SK-N-SH treated with all-trans-retinoic acid at 6 μM for 48 hours (cell line): ENCODE measurements around the gene NSFL1C.

Experiments used
- ARNTL ChIP-seq: fragments of 450-650 bp; formaldehyde crosslinking; IDR thresholded peaks from 2 replicates; pipeline ENCODE4 v1.5.0; 2020; ENCODE audit warnings: low read depth, mild to moderate bottlenecking, moderate library complexity, borderline replicate concordance
- GLIS3 ChIP-seq: fragments of 250-450 bp; sonication (Bioruptor Pico); IDR thresholded peaks from 2 replicates; pipeline ENCODE4 v1.5.0; 2020; ENCODE audit warnings: mild to moderate bottlenecking, moderate library complexity
- PATZ1 ChIP-seq: fragments of 250-450 bp; sonication (Bioruptor Pico); IDR thresholded peaks from 2 replicates; pipeline ENCODE4 v1.8.0; 2020; ENCODE audit warnings: mild to moderate bottlenecking, moderate library complexity, borderline replicate concordance
- ZFP30 ChIP-seq: fragments of 450-650 bp; formaldehyde crosslinking; IDR thresholded peaks from 2 replicates; pipeline ENCODE4 v1.5.0; 2022; ENCODE audit warnings: mild to moderate bottlenecking, moderate library complexity
- ZNF565 ChIP-seq: fragments of 450-650 bp; formaldehyde crosslinking; conservative IDR thresholded peaks from 2 replicates; pipeline ENCODE4 v1.5.0; 2020; ENCODE audit warnings: low read depth, mild to moderate bottlenecking, moderate library complexity
- TF ChIP-seq, protein P1 (sequence below): fragments of 250-450 bp; sonication (Bioruptor Pico); IDR thresholded peaks from 2 replicates; pipeline ENCODE4 v1.5.1; 2021; ENCODE audit warnings: mild to moderate bottlenecking, moderate library complexity

DNA sequence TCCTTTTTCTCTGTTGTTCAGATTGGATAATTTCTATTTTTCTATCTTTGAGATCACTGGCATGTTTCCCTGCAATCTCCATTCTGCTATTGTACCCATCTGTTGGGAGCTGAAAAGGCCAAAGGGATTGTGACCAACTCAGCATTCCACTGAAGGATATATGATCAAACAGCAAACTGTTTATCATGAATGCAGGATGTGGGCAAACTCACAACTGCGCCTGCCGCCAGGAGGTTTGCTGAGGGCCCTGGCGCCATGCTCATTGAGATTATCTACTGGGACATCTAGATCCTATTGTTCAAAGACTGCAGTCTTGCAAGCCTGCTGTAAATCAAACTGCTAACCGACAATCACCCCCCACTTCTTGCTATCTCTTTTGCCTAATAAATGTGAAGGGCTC, 69.9 kb downstream of the NSFL1C start:
- TF ChIP-seq, protein P1, sequence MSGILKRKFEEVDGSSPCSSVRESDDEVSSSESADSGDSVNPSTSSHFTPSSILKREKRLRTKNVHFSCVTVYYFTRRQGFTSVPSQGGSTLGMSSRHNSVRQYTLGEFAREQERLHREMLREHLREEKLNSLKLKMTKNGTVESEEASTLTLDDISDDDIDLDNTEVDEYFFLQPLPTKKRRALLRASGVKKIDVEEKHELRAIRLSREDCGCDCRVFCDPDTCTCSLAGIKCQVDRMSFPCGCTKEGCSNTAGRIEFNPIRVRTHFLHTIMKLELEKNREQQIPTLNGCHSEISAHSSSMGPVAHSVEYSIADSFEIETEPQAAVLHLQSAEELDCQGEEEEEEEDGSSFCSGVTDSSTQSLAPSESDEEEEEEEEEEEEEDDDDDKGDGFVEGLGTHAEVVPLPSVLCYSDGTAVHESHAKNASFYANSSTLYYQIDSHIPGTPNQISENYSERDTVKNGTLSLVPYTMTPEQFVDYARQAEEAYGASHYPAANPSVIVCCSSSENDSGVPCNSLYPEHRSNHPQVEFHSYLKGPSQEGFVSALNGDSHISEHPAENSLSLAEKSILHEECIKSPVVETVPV (CRISPR knock-in tag), result no peak
- no peak for TF ChIP-seq GLIS3
- TF ChIP-seq ARNTL (CRISPR knock-in tag), result no peak
- no peak for TF ChIP-seq ZFP30 (CRISPR knock-in tag)
- TF ChIP-seq PATZ1 (CRISPR knock-in tag), result no peak
- TF ChIP-seq ZNF565, result no peak
